ENCODE results near the gene CFTR.
A peak's percentile ranks its signal among the peaks of the same experiment; 100 is the strongest.
"Not testable (repeated sequence)": the region's sequence is repeated elsewhere in the genome, so short reads cannot be mapped to it uniquely, and the experiment has no call there.

The CFTR gene

DNA sequence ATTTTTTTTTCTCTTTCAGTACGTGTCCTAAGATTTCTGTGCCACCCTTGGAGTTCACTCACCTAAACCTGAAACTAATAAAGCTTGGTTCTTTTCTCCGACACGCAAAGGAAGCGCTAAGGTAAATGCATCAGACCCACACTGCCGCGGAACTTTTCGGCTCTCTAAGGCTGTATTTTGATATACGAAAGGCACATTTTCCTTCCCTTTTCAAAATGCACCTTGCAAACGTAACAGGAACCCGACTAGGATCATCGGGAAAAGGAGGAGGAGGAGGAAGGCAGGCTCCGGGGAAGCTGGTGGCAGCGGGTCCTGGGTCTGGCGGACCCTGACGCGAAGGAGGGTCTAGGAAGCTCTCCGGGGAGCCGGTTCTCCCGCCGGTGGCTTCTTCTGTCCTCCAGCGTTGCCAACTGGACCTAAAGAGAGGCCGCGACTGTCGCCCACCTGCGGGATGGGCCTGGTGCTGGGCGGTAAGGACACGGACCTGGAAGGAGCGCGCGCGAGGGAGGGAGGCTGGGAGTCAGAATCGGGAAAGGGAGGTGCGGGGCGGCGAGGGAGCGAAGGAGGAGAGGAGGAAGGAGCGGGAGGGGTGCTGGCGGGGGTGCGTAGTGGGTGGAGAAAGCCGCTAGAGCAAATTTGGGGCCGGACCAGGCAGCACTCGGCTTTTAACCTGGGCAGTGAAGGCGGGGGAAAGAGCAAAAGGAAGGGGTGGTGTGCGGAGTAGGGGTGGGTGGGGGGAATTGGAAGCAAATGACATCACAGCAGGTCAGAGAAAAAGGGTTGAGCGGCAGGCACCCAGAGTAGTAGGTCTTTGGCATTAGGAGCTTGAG lies at the start of gene CFTR:
Gene CFTR (plus strand): TSS at position 801 of the 830 bp plus-strand sequence. CDS start 70 bp downstream, outside the sequence.
- peak in 4 of 58 donors; percentile 2 to 30 (median 4) for DNase-seq

DNA sequence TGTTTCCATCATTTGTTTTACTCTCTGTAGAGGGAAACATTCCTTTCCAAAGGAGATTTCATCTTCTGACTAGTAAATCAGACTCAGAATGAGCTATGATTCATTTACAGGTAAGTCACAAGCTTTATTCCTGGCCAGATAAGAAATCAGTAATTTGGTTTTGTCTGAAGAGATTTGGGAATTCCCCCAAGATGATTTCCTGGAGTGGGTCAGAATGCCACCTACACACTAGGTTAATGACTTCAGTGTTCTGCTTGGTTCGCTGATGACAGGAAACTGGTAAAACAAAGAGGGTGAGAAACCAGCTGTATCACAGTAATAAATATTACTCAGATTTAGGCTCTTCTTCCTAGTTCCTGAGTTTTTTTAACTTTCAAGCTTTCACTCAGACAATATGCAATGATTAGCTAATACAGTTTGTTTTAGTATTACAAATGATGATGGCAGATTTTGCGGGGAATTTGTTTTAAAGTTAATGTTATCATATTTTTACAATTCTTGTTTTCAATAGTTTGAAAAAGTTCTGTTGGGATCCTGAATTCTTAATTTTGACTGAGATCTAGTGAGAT lies 44.3 kb upstream of the CFTR start:
- DNase-seq, result no peak

DNA sequence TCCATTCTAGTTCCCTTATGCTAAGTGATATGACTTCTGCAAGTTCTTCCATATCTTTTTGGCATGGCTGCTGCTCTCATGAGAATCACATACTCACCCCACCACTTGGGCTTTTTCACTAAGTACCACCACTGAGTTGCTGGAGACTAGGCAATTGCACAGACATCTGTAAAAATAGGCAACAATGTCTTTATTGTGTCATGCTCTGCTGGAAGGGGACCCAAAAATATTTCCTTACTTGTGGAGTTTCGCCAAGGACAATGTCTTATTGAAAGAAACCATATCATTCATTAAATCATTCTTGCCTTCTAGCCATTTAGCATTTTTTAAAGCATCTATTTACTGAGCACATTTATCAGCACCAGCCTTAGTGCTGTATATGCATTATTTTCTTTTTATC lies 35.2 kb upstream of the CFTR start:
- DNase-seq, result no peak

DNA sequence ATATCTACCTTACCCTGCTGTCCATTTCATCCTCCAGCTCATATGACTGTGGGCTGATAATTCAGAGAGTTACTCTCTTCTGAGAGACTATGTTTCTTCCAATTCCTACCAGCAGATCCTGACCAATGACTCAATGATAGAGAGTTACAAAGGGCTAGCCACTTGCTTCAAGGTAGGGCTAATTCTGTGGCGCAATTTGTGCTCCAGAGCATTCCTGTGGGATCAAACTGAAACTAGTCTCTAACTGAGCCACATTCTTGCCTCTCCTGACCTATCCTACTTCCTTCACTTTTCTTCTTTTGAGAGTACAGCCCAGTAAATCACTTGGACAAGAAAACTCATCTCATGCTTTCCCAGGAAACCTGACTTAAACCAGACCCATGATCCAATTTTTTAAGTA lies 34.6 kb upstream of the CFTR start:
- DNase-seq, result no peak

DNA sequence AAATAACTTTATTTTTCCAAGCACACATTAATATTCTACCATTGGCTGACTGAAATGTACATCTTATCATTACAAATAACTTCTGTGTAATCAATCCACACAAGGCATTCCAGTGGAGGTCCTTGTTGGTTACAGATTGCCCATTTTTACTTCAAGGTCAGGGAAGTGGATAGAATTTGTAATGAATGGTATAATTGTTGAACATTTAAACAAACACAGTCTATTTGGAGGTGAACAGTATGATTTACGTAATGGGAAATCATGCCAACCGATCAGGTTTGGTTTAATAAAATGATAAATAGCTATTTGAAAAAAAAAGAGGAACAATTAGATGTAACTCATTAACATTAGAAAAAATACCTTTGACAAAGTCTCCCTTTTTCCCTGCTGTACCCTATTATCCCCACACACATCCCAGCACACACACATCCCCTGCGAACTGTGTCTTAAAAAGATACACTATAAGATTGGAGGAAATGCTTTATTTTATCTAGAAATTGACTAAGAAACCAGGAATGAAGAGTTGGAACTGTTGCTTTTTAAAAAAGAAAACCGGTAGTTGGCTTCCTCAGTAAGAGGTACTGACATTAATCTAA lies 33.5 kb upstream of the CFTR start:
- no peak for DNase-seq

DNA sequence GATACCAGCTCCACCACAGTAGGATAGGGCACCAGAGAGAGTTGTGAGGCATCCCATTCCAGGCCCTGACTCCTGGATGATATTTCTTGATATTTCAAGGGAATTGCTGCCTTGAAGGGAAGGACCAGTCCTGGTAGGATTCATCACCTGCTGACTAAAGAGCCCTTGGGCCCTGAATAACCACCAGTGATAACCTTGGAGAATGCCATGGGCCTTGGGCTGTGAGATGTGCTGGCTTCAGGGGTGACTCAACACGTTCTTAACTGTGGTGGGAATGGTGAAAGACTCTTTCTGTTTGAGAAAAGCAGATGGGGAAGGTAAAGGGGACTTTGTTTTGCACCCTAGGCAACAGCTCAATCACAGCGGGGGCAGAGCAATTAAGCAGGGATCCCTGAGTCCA lies 31.2 kb upstream of the CFTR start:
- no peak for DNase-seq

DNA sequence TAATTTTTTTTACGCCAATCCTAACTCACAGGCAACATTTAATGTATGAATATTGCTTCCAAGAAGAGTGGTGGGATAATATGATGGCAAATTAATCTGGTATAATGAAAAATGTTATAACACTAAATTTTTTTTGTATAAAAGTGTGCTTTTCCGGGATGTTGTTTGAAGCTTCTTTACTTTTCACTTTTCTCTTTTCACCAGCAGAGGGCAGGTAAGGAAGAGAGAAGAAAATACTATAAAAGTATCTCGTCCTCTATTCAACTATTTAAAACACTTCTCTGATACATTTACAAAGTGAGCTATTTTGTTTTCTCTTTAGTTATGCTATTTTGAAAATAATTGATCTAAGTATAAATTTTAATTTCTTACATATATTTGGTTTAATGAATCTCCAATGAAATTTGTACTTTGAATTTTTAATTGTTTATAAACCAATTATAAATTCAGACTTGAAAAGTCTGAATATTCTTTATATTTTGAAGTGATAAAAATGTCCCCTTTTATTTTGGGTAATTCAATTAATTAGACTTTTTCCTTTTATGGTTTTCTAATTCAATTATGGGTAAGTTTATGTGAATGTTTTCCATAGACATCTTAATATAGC lies 20.7 kb upstream of the CFTR start:
- no peak for DNase-seq

DNA sequence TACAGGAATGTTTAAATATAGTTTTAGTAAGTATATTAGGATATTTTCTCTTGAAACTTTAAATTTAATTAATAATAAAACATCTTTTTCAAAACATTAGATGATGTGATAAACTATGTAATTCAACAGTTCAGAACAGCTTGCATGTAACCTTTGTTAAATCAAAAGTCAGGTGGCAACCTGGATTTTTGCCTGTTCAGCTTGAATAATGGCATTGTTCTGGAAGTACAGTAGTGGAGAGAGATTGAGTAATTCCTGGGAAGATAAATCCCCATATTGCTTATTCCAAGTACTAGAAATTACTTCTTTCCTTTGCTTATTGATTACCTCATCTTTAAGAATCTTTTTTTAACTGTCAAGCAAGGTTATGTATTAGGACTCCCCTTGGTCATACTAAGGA lies 20.1 kb upstream of the CFTR start:
- DNase-seq, result no peak

DNA sequence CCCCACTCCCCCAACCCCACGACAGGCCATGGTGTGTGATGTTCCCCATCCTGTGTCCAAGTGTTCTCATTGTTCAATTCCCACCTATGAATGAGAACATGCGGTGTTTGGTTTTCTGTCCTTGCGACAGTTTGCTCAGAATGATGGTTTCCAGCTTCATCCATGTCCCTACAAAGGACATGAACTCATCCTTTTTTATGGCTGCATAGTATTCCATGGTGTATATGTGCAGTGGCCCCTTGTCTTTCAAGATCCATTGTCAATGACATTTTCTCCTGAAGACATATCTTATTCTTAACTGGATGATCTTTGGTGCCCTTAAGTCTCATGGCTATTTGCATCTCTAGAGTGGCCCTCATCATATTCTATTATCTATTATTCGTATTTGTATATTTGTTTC lies 19.0 kb upstream of the CFTR start:
- not testable (repeated sequence) for DNase-seq

DNA sequence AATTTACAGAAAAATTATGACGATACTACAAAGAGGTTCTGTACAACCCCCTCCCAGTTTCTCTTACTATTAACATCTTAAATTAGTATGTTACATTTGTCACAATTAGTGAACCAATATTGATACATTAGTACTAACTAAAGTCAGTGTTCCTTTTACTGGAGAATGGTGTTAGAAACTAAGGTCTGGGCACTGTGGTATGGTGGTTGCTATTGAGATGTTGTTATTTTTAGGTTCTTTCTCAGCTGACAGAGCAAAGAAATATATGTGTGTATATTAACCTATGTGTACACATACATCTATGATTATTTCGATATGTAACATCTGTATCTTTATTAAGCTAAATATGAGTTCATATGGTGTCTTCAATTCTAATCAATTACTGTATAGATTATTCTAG lies 11.7 kb upstream of the CFTR start:
- DNase-seq, result no peak

DNA sequence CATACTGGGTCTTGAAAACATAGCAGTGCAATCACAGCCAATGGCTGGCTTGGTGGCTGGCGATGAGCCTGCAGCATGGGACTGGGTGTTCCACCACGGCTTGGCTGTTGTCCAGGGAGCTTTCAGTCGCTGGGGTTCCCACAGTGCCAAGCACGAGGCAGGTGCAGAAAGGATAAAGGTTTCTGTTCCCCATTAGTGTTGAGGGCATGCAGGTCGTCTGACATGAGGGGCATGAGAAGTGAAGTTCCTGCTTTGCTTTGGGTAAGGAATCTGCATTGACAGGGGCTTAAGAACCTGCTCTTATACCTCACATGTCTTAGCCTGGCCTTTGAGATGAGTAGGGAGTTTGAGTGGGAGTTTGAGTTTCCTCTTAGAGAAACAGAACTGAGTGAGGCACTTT lies 9.0 kb upstream of the CFTR start:
- peak in 2 of 58 donors; percentile 1 to 12 for DNase-seq

DNA sequence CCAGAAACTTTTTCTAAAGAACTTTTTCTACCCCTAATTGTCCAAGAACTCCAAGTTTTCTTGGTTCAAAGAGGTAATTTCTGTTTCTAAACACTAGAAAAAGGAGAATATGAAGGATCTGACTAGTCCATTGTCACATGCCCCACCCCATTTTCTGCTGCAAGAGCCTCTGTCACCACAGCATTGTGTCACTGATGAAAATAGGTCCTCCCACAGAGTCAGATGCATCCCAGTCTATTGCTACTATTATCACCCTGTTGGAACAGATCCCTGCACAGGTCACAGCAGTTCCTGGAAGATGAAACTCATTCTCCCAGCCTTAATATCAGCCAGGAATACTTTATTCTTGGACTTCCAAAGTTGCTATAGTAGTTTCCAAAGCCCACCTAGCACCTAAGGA lies 7.5 kb upstream of the CFTR start:
- DNase-seq, result peak in 1 of 58 donors; percentile 0

DNA sequence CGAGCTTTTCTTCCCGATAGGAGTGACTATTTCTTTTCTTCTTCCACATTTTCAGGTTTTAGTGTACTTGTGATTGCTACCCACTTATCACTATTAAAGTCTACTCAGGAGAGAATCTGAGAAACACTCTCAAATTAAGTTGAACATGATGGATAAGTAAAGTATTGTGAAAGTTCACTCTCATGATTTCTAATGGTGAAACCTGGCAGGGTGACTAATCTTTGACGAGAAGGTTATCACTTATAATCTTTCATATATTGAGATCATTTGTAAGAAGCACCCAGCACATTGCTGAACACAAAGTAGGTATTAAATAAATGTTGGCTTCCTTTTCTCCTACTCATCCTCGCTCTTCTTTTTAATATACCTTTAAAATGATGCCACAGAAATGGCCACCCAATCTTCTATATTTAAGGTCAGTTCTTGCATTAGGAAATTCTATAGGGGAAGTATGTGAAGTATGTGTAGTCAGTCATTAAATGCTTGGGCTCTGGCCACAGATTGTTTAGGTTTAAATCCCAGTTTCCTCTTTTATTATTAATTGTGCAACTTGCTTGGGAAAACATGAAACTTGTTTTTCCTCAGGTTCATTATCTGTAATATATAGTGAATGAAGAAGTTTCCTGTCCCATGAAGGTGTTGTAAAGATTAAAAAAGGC lies 3.1 kb upstream of the CFTR start:
- no peak for DNase-seq

DNA sequence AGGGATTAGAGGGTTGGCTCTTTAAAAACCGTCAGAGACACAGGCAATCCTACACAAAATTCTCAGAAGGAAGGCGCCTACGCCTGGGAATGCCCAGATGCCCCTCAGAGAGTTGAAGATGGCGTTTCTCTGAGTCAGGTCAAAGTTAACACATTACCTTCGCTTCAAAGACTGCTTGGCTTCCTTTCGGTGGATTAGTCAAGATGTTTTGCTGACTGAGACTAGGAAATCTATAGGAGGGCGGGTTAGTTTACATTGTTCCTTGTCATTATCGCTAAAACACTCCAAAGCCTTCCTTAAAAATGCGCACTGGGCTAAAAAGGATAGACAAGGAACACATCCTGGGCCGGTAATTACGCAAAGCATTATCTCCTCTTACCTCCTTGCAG lies 995 bp upstream of the CFTR start:
- no peak for DNase-seq

DNA sequence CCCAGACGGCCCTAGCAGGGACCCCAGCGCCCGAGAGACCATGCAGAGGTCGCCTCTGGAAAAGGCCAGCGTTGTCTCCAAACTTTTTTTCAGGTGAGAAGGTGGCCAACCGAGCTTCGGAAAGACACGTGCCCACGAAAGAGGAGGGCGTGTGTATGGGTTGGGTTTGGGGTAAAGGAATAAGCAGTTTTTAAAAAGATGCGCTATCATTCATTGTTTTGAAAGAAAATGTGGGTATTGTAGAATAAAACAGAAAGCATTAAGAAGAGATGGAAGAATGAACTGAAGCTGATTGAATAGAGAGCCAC lies 184 bp downstream of the CFTR start:
- no peak for DNase-seq

DNA sequence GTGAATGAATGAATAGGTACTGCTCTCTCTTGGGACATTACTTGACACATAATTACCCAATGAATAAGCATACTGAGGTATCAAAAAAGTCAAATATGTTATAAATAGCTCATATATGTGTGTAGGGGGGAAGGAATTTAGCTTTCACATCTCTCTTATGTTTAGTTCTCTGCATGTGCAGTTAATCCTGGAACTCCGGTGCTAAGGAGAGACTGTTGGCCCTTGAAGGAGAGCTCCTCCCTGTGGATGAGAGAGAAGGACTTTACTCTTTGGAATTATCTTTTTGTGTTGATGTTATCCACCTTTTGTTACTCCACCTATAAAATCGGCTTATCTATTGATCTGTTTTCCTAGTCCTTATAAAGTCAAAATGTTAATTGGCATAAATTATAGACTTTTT lies 1.2 kb downstream of the CFTR start:
- DNase-seq, result no peak

DNA sequence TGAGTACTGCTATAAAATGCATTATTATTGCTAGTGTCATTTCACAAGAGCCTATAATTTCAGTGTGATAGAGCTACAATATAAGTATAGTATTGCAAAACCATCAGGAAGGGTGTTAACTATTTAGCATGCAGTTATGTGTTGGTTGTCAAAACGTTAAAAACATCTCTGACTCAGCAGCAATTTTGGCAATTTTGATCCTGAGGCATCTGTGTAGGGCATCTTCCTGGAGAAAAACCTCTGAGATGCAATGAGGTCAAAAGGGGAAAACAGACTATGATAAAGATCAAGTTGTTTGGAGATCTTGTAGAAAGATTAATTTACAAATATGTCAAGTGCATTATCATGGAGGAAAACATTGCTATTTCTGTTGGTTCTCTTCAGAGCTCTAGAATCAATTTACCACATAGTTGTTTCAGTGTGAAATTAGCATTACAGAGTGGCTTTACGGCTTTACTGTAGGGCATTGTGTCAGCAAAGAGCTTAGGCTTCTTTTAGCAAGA lies 5.3 kb downstream of the CFTR start:
- DNase-seq, result no peak

DNA sequence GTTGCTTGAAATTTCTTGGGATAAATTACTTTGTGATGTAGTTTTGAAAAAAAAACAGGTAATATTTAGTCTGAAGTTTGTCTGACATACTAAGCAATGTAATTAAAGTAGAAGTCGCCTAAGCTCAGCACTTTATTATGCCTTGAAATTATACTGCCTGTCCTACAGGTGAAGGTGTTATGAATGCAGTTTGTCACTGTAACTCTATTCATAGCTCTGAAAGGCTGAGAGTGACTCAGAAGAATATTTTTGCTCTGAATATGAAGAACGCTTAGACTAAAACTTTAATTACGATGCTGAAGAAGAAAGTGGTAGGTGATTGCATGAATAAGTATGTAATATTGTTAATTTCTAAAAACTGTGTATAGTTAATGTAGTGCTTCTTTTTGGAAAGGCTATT lies 9.2 kb downstream of the CFTR start:
- DNase-seq, result no peak

DNA sequence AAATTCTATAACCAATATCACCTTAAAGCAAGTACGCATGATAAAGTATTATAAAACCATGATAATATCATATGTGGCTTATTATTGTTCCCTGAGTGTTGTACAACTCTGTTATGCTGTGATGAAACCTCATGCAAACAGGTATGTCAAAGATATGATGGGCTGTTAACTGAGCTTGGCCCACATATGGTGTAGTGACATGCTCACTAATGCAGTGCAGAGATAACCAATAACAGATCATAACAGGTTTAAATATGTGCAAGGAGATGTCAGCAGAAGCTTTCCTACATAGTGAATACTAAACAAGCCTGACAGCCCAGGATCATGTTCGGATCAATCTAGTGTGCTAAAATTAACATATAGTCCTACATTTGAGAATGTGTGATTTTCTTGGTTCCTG lies 9.6 kb downstream of the CFTR start:
- DNase-seq, result no peak

DNA sequence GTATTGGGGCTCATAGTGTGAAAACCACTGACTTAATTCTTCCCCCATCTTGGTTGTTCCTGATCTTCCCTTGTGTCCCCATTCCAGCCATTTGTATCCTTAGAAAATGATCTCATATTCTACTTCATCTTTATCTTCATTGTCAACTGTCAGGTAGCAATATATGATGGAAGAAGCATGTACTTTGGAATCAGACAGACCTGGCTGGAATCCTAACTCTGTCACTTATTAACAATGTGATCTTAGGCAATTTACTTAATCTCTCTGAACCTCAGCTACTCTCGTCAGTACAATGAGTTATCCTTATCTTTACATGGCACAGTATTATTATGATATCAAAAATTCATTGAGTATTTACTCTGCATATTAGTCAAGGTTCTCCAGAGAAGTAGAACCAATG lies 10.1 kb downstream of the CFTR start:
- DNase-seq, result no peak

DNA sequence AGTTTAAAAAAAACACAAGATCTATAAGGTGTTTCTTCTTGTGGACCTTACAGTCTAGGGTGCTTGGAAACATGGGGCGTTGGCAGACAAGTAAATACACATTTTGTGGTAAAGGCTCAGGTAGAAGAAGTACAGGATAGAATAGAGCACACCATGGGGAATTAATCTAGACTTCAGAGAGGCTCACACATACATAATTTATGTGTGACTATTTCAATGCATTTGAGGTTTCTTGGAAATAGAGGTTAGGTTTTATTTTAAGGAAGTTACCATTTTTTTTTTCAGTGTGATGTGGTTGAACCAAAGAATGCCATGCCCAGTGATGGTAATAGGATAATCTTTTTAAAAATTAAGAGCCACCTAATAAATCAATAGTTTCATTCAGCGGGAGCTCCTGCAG lies 12.8 kb downstream of the CFTR start:
- DNase-seq, result no peak

DNA sequence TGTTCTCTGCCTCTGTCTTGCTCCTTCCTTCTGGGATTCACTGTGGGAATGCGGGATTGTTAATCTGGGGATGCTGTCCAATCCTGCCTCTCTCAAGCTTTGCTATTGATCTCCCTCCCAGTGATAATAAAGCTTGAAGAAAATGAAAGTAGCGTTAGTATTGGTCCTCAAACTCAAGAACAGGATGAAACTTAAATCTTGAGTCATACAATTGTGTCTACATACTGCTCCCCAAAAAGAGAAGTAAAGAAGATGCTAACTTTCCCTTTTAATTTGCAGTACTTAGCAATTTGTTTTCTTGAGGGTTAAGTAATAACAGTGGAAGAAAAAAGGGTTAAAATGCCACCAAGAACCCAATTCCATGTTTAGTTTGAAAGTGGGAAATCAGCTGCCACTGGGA lies 13.6 kb downstream of the CFTR start:
- no peak for DNase-seq
